Calu3 (cell line): ENCODE results near the gene MTURN. TPM values are rescaled to one million over a fixed set of nuclear protein-coding genes. Genes with fewer than 3 reads are reported as not detected.

Source experiments
- BruUV-seq: library from RNA; stranded (reverse); fragments of 400-500 nt; replicated peaks from 2 replicates; lab custom pipeline; 2021; lab: Mats Ljungman, UMichigan
- CTCF ChIA-PET: fragments of 300-600 bp; sonication (Branson Sonifier 250); formaldehyde crosslinking; loops from one replicate; lab custom pipeline; 2022; ENCODE audit warnings: antibody characterized with exemption; lab: Charles Lee
- DNase-seq: peaks from one replicate; pipeline ENCODE4 v3.0.0; 2022
- H3K27ac Mint-ChIP-seq: one replicate; pipeline ENCODE4 v1.8.0; 2022; ENCODE audit warnings: mixed read lengths; ENCODE audit not compliant: unreplicated experiment
- H3K27me3 Mint-ChIP-seq: one replicate; pipeline ENCODE4 v1.8.0; 2022; ENCODE audit warnings: mixed read lengths; ENCODE audit not compliant: unreplicated experiment
- H3K36me3 Mint-ChIP-seq: one replicate; pipeline ENCODE4 v1.8.0; 2022; ENCODE audit warnings: mild to moderate bottlenecking, moderate library complexity, mixed read lengths; ENCODE audit not compliant: insufficient read depth, unreplicated experiment
- H3K4me1 Mint-ChIP-seq: one replicate; pipeline ENCODE4 v1.8.0; 2022; ENCODE audit warnings: mild to moderate bottlenecking, low read depth, mixed read lengths; ENCODE audit not compliant: unreplicated experiment
- H3K4me3 Mint-ChIP-seq: one replicate; pipeline ENCODE4 v1.8.0; 2022; ENCODE audit warnings: mild to moderate bottlenecking, low read depth, moderate library complexity, mixed read lengths; ENCODE audit not compliant: unreplicated experiment
- H3K9me3 Mint-ChIP-seq: one replicate; pipeline ENCODE4 v1.8.0; 2022; ENCODE audit warnings: low read depth, mixed read lengths; ENCODE audit not compliant: unreplicated experiment
- intact Hi-C: fragments of 100-400 bp; cut with micrococcal nuclease; formaldehyde crosslinking; loops from one replicate; pipeline ENCODE4 v1.10.0; 2022; ENCODE audit not compliant: unreplicated experiment
- total RNA-seq: library from RNA; stranded (reverse); gene quantifications from 2 replicates; pipeline ENCODE4 v1.2.3, GENCODE V29; 2022
- TF ChIP-seq, protein P1 (sequence below): fragments of 200-600 bp; IDR thresholded peaks from one replicate; pipeline ENCODE4 v1.8.0; 2022; ENCODE audit warnings: antibody characterized with exemption; ENCODE audit not compliant: unreplicated experiment

Gene MTURN
- total RNA-seq, 1 experiment from 2014 or later: 6.5 TPM

DNA sequence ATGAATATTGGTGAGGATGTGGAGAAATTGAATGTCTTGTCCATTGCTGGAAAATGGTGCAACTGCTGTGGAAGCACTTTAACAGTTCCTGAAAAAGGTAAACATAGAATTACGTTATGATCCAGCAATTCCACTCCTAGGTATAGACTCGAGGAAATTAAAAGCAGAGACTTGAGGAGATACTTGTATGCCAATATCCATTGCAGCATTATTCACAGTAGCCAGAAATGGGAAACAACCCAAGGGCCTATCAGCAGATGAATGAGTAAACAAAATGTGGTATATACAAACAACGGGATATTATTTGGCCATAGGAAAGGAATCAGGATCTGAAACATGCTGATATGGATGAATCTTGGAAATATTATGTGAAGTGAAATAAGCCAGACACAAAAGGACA lies 32.5 kb upstream of the MTURN start:
- H3K36me3 Mint-ChIP-seq: no peaks in the 10 kb centered on the region
- H3K27me3 Mint-ChIP-seq: no peaks in the 10 kb centered on the region
- BruUV-seq: no TSS peak
- peaks cover 5% of the 10 kb centered on the region for H3K9me3 Mint-ChIP-seq
- TF ChIP-seq, protein P1, sequence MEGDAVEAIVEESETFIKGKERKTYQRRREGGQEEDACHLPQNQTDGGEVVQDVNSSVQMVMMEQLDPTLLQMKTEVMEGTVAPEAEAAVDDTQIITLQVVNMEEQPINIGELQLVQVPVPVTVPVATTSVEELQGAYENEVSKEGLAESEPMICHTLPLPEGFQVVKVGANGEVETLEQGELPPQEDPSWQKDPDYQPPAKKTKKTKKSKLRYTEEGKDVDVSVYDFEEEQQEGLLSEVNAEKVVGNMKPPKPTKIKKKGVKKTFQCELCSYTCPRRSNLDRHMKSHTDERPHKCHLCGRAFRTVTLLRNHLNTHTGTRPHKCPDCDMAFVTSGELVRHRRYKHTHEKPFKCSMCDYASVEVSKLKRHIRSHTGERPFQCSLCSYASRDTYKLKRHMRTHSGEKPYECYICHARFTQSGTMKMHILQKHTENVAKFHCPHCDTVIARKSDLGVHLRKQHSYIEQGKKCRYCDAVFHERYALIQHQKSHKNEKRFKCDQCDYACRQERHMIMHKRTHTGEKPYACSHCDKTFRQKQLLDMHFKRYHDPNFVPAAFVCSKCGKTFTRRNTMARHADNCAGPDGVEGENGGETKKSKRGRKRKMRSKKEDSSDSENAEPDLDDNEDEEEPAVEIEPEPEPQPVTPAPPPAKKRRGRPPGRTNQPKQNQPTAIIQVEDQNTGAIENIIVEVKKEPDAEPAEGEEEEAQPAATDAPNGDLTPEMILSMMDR: no peak
- no peaks in the 10 kb centered on the region for H3K4me1 Mint-ChIP-seq
- intact Hi-C loops: no loop called here
- CTCF ChIA-PET: no interaction called here
- no peak overlapping the region for H3K27ac Mint-ChIP-seq
- H3K4me3 Mint-ChIP-seq: no peak overlapping the region
- DNase-seq: no peak

DNA sequence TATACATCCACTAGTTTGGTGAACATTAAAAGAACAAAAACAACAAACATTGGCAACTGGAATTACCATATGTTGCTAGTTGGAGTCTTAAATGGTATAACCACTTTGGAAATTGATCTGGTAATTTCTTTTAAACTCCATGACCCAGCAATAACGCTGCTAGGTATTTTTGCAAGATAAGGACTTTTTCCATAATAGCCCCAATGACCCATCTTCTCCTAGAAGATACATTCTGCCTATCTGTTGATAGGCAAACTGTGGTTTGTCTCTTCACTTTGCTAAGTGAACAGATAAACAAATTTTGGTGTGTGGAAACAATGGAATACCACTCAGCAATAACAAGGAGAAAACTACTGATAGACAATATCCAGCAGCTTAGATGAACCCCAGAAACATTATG lies 30.6 kb upstream of the MTURN start:
- Mint-ChIP-seq H3K4me1 (no peaks in the 10 kb centered on the region), H3K9me3 (peaks cover 2% of the 10 kb centered on the region), H3K36me3 (no peaks in the 10 kb centered on the region), H3K27ac (no peak overlapping the region), H3K4me3 (no peak overlapping the region), H3K27me3 (no peaks in the 10 kb centered on the region)
- CTCF ChIA-PET: interaction anchor here (0.6 kb wide), 1 partner anchor 470 kb away, joined by 5 read pairs; no protein-coding TSS in a partner anchor
- intact Hi-C loops: no loop called here
- TF ChIP-seq, protein P1: no peak
- DNase-seq: no peak
- BruUV-seq: no TSS peak

DNA sequence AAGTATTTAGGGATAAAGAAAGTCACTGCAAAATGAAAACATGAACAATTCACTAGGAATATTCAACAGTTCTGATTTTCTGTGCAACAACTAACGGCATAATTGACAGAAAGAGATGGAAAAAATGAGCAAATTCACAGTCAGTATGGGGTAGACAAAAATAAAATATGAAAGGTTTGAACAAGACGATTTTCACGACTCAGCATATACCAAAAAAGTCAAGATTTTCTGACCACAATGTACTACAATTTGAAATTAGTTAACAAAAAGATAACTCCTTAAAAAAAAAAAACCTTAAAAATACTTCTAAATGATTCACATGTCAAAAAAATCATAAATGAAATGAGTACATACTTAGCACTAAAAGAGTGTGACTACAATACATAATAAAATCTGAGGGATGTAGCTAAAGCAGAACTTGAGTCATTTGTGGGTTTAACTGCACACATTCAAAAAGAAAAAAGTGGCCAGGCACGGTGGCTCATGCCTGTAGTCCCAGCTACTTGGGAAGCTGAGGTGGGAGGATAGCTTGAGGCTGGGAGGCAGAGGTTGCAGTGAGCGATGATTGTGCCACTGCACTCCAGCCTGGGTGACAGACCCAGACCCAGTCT lies 22.6 kb upstream of the MTURN start:
- Mint-ChIP-seq H3K36me3 (no peaks in the 10 kb centered on the region), H3K27me3 (no peaks in the 10 kb centered on the region), H3K9me3 (peaks cover 18% of the 10 kb centered on the region), H3K4me1 (no peaks in the 10 kb centered on the region), H3K27ac (no peak overlapping the region), H3K4me3 (no peak overlapping the region)
- no peak for DNase-seq
- intact Hi-C loops: no loop called here
- CTCF ChIA-PET: no interaction called here
- TF ChIP-seq, protein P1: no peak
- BruUV-seq: no TSS peak

DNA sequence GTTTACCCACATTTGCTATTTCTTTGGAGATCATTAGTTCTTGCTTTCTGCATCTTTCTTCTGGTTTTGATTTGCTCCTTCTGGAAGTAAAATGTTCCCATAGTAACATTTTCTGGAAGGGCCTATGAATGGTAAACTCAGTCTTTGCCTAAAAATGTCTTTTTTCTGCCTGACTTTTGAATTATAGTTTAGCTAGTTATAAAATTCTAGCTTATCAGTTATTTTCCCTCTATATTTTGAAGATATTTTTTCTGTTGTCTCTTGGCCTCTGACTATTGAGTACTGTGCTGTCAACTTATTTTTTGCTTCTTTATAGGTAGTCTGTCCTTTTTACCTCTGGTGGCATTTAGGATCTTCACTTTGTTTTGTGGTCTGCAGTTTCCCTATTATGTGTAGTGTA lies 21.6 kb upstream of the MTURN start:
- Mint-ChIP-seq H3K27me3 (no peaks in the 10 kb centered on the region), H3K9me3 (peaks cover 18% of the 10 kb centered on the region), H3K4me1 (no peaks in the 10 kb centered on the region), H3K4me3 (no peak overlapping the region), H3K36me3 (no peaks in the 10 kb centered on the region), H3K27ac (no peak overlapping the region)
- BruUV-seq: no TSS peak
- TF ChIP-seq, protein P1: no peak
- CTCF ChIA-PET: no interaction called here
- intact Hi-C loops: no loop called here
- no peak for DNase-seq
